Heart right ventricle (tissue), 16 donors: ENCODE results near the gene LGR4. TPM values are rescaled to one million over a fixed set of nuclear protein-coding genes. Genes with fewer than 3 reads are reported as not detected.
"Not testable (repeated sequence)": the region's sequence is repeated elsewhere in the genome, so short reads cannot be mapped to it uniquely, and the experiment has no call there.

Source experiments
- ATAC-seq, 8 donors: fragments of 200-7000 bp; cut with Tn5 transposase; one replicate each; pipeline ENCODE4 v1.9.1; 2020; ENCODE audit warnings: mild to moderate bottlenecking in 8 of 8, moderate library complexity in 8 of 8, moderate number of reproducible peaks in 1 of 8
- DNase-seq, 2 donors: peaks; one replicate each; pipeline ENCODE4 v3.0.0-alpha.2; 2020
- H3K27ac ChIP-seq, 10 donors: fragments of 200-600 bp; sonication (generic) in 2 of 10; one replicate each; pipeline versions ENCODE4 v1.5.0 to v1.8.0; 2020 to 2022; ENCODE audit warnings: mild to moderate bottlenecking in 3 of 10
- H3K27me3 ChIP-seq, 7 donors: fragments of 200-600 bp; one replicate each; pipeline ENCODE4 v1.8.0; 2021 to 2022; ENCODE audit warnings: mild to moderate bottlenecking in 2 of 7
- H3K36me3 ChIP-seq, 9 donors: fragments of 200-600 bp; sonication (generic) in 1 of 9; one replicate each; pipeline versions ENCODE4 v1.5.0 to v1.8.0; 2020 to 2022; ENCODE audit warnings: mild to moderate bottlenecking in 2 of 9
- H3K4me1 ChIP-seq, 9 donors: fragments of 200-600 bp; sonication (generic) in 1 of 9; one replicate each; pipeline versions ENCODE4 v1.5.0 to v1.8.0; 2020 to 2022; ENCODE audit warnings: mild to moderate bottlenecking in 4 of 9
- H3K4me3 ChIP-seq, 10 donors: fragments of 200-600 bp; sonication (generic) in 2 of 10; one replicate each; pipeline versions ENCODE4 v1.5.0 to v1.8.0; 2020 to 2022; ENCODE audit warnings: mild to moderate bottlenecking in 7 of 10, moderate library complexity in 2 of 10
- H3K9me3 ChIP-seq, 11 donors: fragments of 200-600 bp in 10 of 11; sonication (generic) in 2 of 11; one replicate each; pipeline versions ENCODE4 v1.5.0 to v1.8.0; 2013 to 2022; ENCODE audit warnings: mild to moderate bottlenecking in 2 of 11, control low read depth in 1 of 11, moderate library complexity in 1 of 11
- WGBS, 2 donors: extraction: QIAGEN DNeasy Blood & Tissue Kit; methylation state at CpG; one replicate each; pipeline ENCODE4 v1.1.7; 2013; ENCODE audit warnings: inconsistent platforms in 1 of 2; 5-methylcytosine and 5-hydroxymethylcytosine counted together
- intact Hi-C, 10 donors: fragments of 100-400 bp; cut with DNase I; formaldehyde crosslinking; loops; one replicate each; pipeline versions ENCODE4 v1.11.1 to v1.14.2; 2022
- polyA plus RNA-seq, 2 donors: library from polyadenylated mRNA; stranded (reverse); fragments of 200-250 nt; gene quantifications; one replicate each; pipeline ENCODE4 v1.2.3, GENCODE V29; 2013
- total RNA-seq, 10 donors: library from RNA; stranded (reverse); fragmentation: NEBNext Ultra II Directional in 3 of 10; extraction: Animal tissue kit (Norgen Biotek cat#: 25700) in 3 of 10; gene quantifications; one replicate each; pipeline versions ENCODE4 v1.2.1 to v1.2.4, GENCODE V29; 2021 to 2023
- TF ChIP-seq, protein P1 (sequence below), 9 donors: fragments of 200-600 bp; sonication (generic) in 2 of 9; IDR thresholded peaks; one replicate each; pipeline versions ENCODE4 v1.5.0 to v1.8.0; 2021 to 2022; ENCODE audit warnings: antibody characterized with exemption in 9 of 9, mild to moderate bottlenecking in 5 of 9, moderate library complexity in 1 of 9
- donor health status: Arrhythmogenic right ventricular cardiomyopathy.
- donor health status: ischemic (EF 13 %, LVEDD 7.1; RV severe dilation, severe dysfunction).
- donor health status: healthy with polysubstance abuse.
- donor health status: DM: no; HTN: yes; CAD: no.
- donor health status: DM: no; HTN: no; CAD: no.
- donor health status: ischemic (EF 25% LVEDD 6.9; RV normal size, moderate dysfunction).
- donor health status: ischemic (EF 25% LVEDD 5.7; RV mildly dilated, moderate dysfunction).
- donor health status: healthy.
- donor health status: DM: yes; HTN: yes; CAD: no.
- donor health status: Ischemic cardiomyopathy.
- donor health status: ischemic (EF 35%, LVEDD 5.7; RV mildly dilated, moderate dysfunction).
- donor health status: nonischemic (EF 11% LVEDD 7.7; RV severe dilation, severe dysfunction).
- donor health status: DM: yes; HTN: yes; CAD: no.
- donor health status: PGD.
- donor health status: ischemic (EF 29% LVEDD 5.4; RV normal size, mild dysfunction).
- donor health status: nonischemic (EF 23%, LVEDD 6.1; RV moderate dilation, normal function).

Gene LGR4
- total and polyA plus RNA-seq, 12 donors = 6.0 to 41.0 (median 21.7) TPM

DNA sequence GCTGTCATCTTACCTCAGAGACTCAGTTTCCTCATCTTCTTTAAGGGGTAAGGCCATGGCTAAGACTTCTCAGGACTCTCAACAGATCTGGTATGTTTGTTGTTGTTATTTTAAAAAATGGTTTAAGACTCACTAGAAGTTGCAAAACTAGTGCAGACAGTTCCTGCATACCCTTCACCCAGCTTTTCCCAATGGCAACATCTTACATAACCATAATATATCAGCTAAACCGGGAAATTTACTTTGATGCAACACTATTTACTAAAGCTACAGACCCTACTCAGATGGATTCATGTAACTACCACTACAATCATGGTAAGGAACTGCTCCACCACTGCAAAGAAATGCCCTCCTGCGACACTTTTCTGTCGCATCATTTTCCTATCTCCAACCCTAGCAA lies 20.4 kb downstream of the LGR4 start:
- H3K27me3 ChIP-seq = no peaks in the 10 kb centered on the region
- TF ChIP-seq, protein P1, sequence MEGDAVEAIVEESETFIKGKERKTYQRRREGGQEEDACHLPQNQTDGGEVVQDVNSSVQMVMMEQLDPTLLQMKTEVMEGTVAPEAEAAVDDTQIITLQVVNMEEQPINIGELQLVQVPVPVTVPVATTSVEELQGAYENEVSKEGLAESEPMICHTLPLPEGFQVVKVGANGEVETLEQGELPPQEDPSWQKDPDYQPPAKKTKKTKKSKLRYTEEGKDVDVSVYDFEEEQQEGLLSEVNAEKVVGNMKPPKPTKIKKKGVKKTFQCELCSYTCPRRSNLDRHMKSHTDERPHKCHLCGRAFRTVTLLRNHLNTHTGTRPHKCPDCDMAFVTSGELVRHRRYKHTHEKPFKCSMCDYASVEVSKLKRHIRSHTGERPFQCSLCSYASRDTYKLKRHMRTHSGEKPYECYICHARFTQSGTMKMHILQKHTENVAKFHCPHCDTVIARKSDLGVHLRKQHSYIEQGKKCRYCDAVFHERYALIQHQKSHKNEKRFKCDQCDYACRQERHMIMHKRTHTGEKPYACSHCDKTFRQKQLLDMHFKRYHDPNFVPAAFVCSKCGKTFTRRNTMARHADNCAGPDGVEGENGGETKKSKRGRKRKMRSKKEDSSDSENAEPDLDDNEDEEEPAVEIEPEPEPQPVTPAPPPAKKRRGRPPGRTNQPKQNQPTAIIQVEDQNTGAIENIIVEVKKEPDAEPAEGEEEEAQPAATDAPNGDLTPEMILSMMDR (IDR thresholded peaks at IDR 0.05) = no peak
- DNase-seq (no peak), ATAC-seq (no peak)
- intact Hi-C loops = no loop called here
- 84 to 96% methylated on average over 3 of the region's 3 CpGs for WGBS, 2 donors
- H3K4me1 ChIP-seq = peaks cover 0 to 22% (median 10%) of the 10 kb centered on the region in 9 donors
- H3K9me3 ChIP-seq = no peaks in the 10 kb centered on the region
- no peak overlapping the region for H3K4me3 ChIP-seq
- H3K27ac ChIP-seq = peak overlapping the region in 1 of 10 donors; percentile 2
- H3K36me3 ChIP-seq = no peaks in the 10 kb centered on the region

DNA sequence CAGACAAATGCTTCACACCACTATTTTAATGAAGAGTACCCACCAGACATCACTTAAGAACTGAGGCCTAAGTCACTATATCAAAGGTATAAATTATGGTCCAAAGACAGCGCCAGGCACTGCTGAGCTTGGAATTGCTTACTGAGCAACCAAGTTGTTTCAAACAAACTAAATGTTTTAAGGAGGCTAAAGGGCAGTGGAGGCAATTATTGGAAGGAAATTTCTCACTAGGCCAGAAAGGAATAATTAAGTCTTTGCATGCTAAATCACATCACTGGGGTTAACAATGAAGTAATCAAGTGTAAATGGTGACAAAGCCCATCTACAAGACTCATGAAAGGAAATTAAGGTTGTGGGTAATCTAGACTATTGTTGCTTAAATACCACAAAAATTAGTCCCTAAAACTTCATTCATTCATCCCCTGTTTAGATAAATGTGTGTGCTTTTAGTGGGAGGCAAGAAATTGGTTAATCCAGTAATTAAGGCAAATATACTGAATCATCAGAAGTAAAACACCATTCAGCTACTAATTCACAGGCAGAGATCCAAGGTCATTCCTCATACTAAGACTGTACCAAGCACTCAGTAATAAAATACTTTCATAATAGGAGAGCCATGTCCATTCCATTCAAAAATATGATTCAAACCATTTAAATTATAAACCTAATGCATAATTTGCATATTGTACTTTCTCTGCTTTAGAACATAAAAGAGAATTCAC lies 21.2 kb downstream of the LGR4 start:
- ATAC-seq (peak in 2 of 8 donors; percentile 34 to 52), DNase-seq (no peak)
- H3K4me3 ChIP-seq = no peak overlapping the region
- intact Hi-C loops = no loop called here
- H3K27me3 ChIP-seq = no peaks in the 10 kb centered on the region
- no peaks in the 10 kb centered on the region for H3K36me3 ChIP-seq
- H3K9me3 ChIP-seq = no peaks in the 10 kb centered on the region
- H3K4me1 ChIP-seq = peaks cover 0 to 22% (median 10%) of the 10 kb centered on the region in 9 donors
- 91 to 96% methylated on average over 1 of the region's 1 CpG for WGBS, 2 donors
- peak overlapping the region in 1 of 10 donors; percentile 10 for H3K27ac ChIP-seq
- TF ChIP-seq, protein P1 (IDR thresholded peaks at IDR 0.05) = no peak

DNA sequence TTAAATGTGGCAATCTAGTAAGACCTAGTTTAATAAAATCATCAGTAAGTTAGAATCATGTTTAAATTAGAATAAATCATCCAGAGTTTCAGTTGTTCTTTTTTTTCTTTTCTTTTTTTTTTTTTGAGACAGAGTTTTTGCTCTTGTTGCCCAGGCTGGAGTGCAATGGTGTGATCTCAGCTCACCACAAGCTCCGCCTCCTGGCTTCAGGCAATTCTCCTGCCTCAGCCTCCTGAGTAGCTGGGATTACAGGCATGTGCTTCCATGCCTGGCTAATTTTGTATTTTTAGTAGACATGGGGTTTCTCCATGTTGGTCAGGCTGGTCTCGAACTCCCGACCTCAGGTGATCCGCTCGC lies 24.4 kb downstream of the LGR4 start:
- ATAC-seq, H3K9me3 ChIP-seq, DNase-seq, H3K4me3 ChIP-seq, H3K36me3 ChIP-seq, intact Hi-C loops, H3K27ac ChIP-seq, H3K27me3 ChIP-seq: not testable (repeated sequence)
- H3K4me1 ChIP-seq = peaks cover 0 to 35% (median 13%) of the 10 kb centered on the region in 9 donors
- 98 to 99% methylated on average over 5 of the region's 5 CpGs for WGBS, 2 donors

DNA sequence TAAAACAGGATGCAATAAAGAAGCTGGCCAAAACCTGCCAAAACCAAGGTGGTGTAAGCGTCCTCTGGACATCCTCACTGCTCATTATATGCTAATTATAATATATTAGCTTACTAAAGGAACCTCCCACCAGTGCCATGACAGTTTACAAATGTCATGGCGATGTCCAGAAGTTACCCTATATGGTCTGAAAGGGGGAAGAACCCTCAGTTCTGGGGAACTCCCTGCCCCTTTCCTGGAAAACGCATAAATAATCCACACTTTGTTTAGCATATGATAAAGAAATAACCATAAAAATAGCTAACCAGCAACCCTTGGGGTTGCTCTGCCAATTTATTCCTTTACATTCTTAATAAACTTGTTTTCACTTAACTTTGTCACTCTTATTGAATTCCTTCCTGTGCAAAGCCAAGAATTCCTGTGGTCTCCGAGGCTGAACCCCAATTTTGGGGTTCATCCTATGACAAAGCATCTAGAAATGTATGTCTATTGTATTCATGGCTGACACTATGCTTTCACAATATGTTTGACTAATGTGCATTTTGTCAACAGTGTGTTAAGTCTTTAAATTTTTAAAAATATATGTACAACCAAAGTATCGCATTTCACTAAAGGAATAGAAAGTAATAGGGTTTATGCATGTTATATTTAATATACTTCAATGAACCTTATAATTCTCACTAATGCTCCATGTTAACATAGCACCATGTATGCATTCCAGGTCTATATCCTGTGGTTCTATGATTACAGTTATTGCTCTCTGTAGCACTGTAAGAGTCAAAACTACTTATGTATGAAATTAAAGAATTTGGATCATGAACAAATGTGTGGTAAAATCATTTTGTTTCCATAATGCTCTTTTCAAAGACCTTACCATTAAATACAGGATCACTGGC lies 25.1 kb downstream of the LGR4 start:
- DNase-seq (no peak), ATAC-seq (no peak)
- no peaks in the 10 kb centered on the region for H3K27me3 ChIP-seq
- TF ChIP-seq, protein P1 (IDR thresholded peaks at IDR 0.05) = no peak
- WGBS, 2 donors = 90 to 92% methylated on average over 5 of the region's 5 CpGs
- no peak overlapping the region for H3K4me3 ChIP-seq
- H3K4me1 ChIP-seq = peaks cover 0 to 37% (median 13%) of the 10 kb centered on the region in 9 donors
- H3K9me3 ChIP-seq = no peaks in the 10 kb centered on the region
- intact Hi-C loops = no loop called here
- no peak overlapping the region for H3K27ac ChIP-seq
- H3K36me3 ChIP-seq = no peaks in the 10 kb centered on the region
